Measurements from ENCODE around the gene NKIRAS1. TPM values are rescaled to one million over a fixed set of nuclear protein-coding genes. Genes with fewer than 3 reads are reported as not detected.

NKIRAS1 gene
- total RNA-seq (2012; rRNA removed), result 7.6 and 12.7 TPM in 2 replicates

DNA sequence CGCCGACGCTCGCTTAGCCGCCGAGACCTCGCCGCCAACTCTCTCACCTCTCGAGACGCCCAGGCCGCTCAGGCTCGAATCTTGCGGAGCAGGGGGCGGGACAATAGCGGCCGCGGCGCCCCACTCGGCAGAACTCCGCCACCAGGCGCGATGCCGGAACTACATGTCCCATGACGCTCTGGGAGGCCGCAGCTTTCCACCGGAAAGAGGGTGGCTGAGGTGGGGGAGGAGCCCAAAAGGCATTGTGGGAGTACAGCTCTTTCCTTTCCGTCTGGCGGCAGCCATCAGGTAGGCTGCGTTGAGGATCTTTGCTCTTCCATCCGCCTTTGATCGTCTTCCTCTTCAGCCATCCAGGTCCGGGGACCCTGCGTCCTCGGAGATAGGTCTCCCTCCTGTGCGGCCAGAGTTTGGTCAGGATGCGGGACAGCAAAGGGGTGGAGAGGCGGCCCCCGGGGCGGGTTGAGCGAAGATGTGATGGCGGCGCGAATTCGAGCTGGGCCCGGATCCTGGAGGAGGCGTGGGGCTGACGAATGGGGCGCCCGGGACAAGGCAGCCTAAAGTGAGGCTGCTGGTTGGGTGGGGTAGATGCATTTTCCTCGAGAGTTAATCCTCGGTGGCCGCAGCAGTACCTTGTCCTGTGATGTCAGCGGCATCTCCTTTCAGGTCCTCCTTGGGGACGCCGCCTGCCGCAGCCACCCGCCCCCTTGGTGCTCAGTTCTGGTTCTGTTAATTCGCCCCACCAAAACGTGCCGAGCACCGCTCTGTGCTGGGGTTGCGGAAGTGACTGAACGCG, at the start of gene NKIRAS1, which contains the start of gene RPL15:
NKIRAS1 (minus strand) TSS at position 105 of the 793 bp plus-strand sequence. CDS start 6,086 bp downstream, outside the sequence.
RPL15 (plus strand) TSS at position 247 of the 793 bp plus-strand sequence. CDS start 728 bp downstream, outside the sequence.
- Histone ChIP-seq H3K36me3 (ENCODE audit: insufficient read depth, low read length) (peaks cover 40% of the 10 kb centered on the region), H3K9ac (ENCODE audit: low read depth, low read length) (peak within 1 kb of the TSS; percentile 99), H3K4me3 (ENCODE audit: low read length) (peak within 1 kb of the TSS; percentile 96), H3K4me2 (ENCODE audit: low read length) (peak within 1 kb of the TSS; percentile 90), H3K9me3 (replicated peaks; ENCODE audit: low read length) (no peaks in the 10 kb centered on the region), H3K4me1 (ENCODE audit: control insufficient read depth, insufficient read depth, low read length) (peaks cover 18% of the 10 kb centered on the region), H3K27me3 (ENCODE audit: control insufficient read depth, insufficient read depth, low read length) (no peaks in the 10 kb centered on the region)

- Histone ChIP-seq H3K36me3 (ENCODE audit: insufficient read depth, low read length) (peaks cover 11% of the 10 kb centered on the region), H3K4me2 (ENCODE audit: low read length) (no peak overlapping the region), H3K27me3 (ENCODE audit: control insufficient read depth, insufficient read depth, low read length) (no peaks in the 10 kb centered on the region), H3K4me1 (ENCODE audit: control insufficient read depth, insufficient read depth, low read length) (peaks cover 28% of the 10 kb centered on the region), H3K9me3 (replicated peaks; ENCODE audit: low read length) (no peaks in the 10 kb centered on the region), H3K9ac (ENCODE audit: low read depth, low read length) (no peak overlapping the region), H3K4me3 (ENCODE audit: low read length) (no peak overlapping the region)
Observed at GRCh38 chr3:23966328-23966727, 49.5 kb upstream of the NKIRAS1 start.

DNA sequence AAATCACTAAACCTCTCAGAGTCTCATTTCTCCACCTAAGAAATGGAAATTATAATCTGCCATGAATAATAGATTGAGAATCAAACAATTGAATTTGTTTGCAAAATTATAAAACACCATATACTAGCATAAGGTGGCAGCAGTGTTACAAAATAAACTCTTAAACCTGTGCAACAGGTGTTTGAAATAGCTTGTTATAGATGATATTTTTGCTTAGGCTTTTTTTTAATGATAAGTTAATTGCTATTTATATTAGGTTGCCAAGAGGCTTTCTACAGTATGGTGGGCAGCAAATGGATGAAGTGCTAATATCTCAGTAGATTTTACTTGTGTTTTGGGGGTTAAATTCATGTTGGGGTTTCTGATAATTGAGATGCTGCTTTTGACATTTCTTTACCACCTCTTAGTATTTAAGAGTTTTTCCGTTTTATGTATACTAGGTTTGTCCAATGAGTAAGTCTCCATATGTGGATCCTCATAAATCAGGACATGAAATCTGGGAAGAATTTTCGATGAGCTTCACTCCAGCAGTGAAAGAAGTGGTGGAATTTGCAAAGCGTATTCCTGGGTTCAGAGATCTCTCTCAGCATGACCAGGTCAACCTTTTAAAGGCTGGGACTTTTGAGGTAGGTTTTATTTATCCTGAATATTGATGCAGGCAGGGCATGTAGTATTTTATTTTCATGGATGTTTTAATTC, 47.9 kb upstream of the NKIRAS1 start:
- H3K9ac ChIP-seq (ENCODE audit: low read depth, low read length), result no peak overlapping the region
- H3K4me2 ChIP-seq (ENCODE audit: low read length), result no peak overlapping the region
- H3K4me3 ChIP-seq (ENCODE audit: low read length), result no peak overlapping the region
- peaks cover 11% of the 10 kb centered on the region for H3K36me3 ChIP-seq (ENCODE audit: insufficient read depth, low read length)
- peaks cover 31% of the 10 kb centered on the region for H3K4me1 ChIP-seq (ENCODE audit: control insufficient read depth, insufficient read depth, low read length)
- H3K9me3 ChIP-seq (replicated peaks; ENCODE audit: low read length), result no peaks in the 10 kb centered on the region
- no peaks in the 10 kb centered on the region for H3K27me3 ChIP-seq (ENCODE audit: control insufficient read depth, insufficient read depth, low read length)

GRCh38 chr3:23961913-23962312, 45.1 kb upstream of the NKIRAS1 start:
- Histone ChIP-seq H3K4me3 (ENCODE audit: low read length) (no peak overlapping the region), H3K4me2 (ENCODE audit: low read length) (no peak overlapping the region), H3K9ac (ENCODE audit: low read depth, low read length) (no peak overlapping the region), H3K4me1 (ENCODE audit: control insufficient read depth, insufficient read depth, low read length) (peaks cover 29% of the 10 kb centered on the region), H3K27me3 (ENCODE audit: control insufficient read depth, insufficient read depth, low read length) (no peaks in the 10 kb centered on the region), H3K9me3 (replicated peaks; ENCODE audit: low read length) (no peaks in the 10 kb centered on the region), H3K36me3 (ENCODE audit: insufficient read depth, low read length) (peaks cover 11% of the 10 kb centered on the region)

DNA sequence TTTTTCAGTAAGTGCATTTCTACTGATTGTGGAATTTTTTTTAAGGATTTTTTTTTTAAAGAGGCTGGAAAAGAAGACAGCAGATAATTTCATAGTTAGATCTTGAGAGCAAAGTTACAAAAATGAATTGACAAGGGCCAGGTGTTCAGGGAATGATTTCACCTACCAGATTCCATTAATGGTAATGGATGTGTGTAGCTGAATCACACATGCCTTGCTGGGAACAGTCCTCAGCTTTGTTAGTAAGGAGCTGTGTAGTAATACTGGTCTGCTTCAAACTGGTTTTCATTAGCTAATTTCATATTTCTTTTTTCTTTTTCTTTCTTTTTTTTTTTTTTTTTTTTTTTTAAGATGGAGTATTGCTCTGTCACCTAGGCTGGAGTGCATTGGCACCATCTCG, 44.3 kb upstream of the NKIRAS1 start:
- Histone ChIP-seq H3K27me3 (ENCODE audit: control insufficient read depth, insufficient read depth, low read length) (no peaks in the 10 kb centered on the region), H3K9me3 (replicated peaks; ENCODE audit: low read length) (no peaks in the 10 kb centered on the region), H3K4me3 (ENCODE audit: low read length) (no peak overlapping the region), H3K4me1 (ENCODE audit: control insufficient read depth, insufficient read depth, low read length) (peaks cover 25% of the 10 kb centered on the region), H3K9ac (ENCODE audit: low read depth, low read length) (no peak overlapping the region), H3K36me3 (ENCODE audit: insufficient read depth, low read length) (peaks cover 11% of the 10 kb centered on the region), H3K4me2 (ENCODE audit: low read length) (no peak overlapping the region)

DNA sequence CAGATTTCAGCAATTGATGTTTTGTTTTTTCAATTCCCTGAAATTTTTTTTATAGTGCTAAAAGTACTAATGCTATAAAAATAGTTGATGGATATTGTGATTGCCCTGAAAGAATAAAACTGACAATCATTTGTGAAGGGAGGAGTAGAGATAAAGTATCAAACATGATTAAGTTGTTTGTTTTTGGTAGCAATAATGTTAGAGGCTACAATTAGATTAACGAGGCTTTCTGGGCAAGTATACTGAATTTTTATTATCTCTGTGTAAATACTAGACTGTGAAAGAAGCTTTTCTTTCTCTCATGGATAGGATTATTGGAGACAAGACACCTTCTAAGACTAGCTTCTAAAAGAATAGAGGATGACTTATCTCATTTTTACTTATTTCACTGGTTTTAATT, 43.9 kb upstream of the NKIRAS1 start:
- Histone ChIP-seq H3K4me1 (ENCODE audit: control insufficient read depth, insufficient read depth, low read length) (peaks cover 21% of the 10 kb centered on the region), H3K4me3 (ENCODE audit: low read length) (no peak overlapping the region), H3K4me2 (ENCODE audit: low read length) (no peak overlapping the region), H3K9me3 (replicated peaks; ENCODE audit: low read length) (no peaks in the 10 kb centered on the region), H3K27me3 (ENCODE audit: control insufficient read depth, insufficient read depth, low read length) (no peaks in the 10 kb centered on the region), H3K36me3 (ENCODE audit: insufficient read depth, low read length) (peaks cover 11% of the 10 kb centered on the region), H3K9ac (ENCODE audit: low read depth, low read length) (no peak overlapping the region)

GRCh38 chr3:23959135-23959900, 42.5 kb upstream of the NKIRAS1 start:
- Histone ChIP-seq H3K4me2 (ENCODE audit: low read length) (peak overlapping the region; percentile 41), H3K4me3 (ENCODE audit: low read length) (no peak overlapping the region)

GRCh38 chr3:23956701-23957100, 39.9 kb upstream of the NKIRAS1 start:
- Histone ChIP-seq H3K9ac (ENCODE audit: low read depth, low read length) (no peak overlapping the region), H3K27me3 (ENCODE audit: control insufficient read depth, insufficient read depth, low read length) (no peaks in the 10 kb centered on the region), H3K4me1 (ENCODE audit: control insufficient read depth, insufficient read depth, low read length) (peaks cover 14% of the 10 kb centered on the region), H3K4me2 (ENCODE audit: low read length) (no peak overlapping the region), H3K9me3 (replicated peaks; ENCODE audit: low read length) (no peaks in the 10 kb centered on the region), H3K36me3 (ENCODE audit: insufficient read depth, low read length) (peaks cover under 1% of the 10 kb centered on the region), H3K4me3 (ENCODE audit: low read length) (no peak overlapping the region)

More at GRCh38 chr3:23959135-23959900, 42.5 kb upstream of the NKIRAS1 start:
- H3K27me3 ChIP-seq (ENCODE audit: control insufficient read depth, insufficient read depth, low read length), result no peaks in the 10 kb centered on the region
- peaks cover 21% of the 10 kb centered on the region for H3K4me1 ChIP-seq (ENCODE audit: control insufficient read depth, insufficient read depth, low read length)
- peak overlapping the region; percentile 45 for H3K9ac ChIP-seq (ENCODE audit: low read depth, low read length)
- peaks cover 11% of the 10 kb centered on the region for H3K36me3 ChIP-seq (ENCODE audit: insufficient read depth, low read length)
- no peaks in the 10 kb centered on the region for H3K9me3 ChIP-seq (replicated peaks; ENCODE audit: low read length)

DNA sequence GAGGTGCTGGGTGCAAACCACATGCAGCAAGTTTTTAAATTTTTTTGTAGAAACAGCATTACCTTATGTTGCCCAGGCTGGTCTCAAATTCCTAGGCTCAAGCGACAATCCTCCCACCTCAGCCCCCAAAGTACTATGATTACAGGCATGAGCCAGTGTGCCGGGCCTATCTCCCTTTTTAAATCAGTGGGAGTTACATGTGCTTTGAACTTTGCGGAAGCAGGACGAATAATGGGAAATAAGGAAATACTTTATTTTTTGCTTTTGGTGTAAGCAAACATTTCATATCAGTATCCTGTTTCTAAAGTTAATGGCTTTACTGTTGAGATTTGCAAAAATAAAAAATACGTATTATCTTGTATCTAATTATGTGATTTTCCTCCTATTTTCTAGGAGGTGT, 37.4 kb upstream of the NKIRAS1 start:
- Histone ChIP-seq H3K9ac (ENCODE audit: low read depth, low read length) (no peak overlapping the region), H3K4me3 (ENCODE audit: low read length) (no peak overlapping the region), H3K27me3 (ENCODE audit: control insufficient read depth, insufficient read depth, low read length) (no peaks in the 10 kb centered on the region), H3K4me1 (ENCODE audit: control insufficient read depth, insufficient read depth, low read length) (peaks cover 5% of the 10 kb centered on the region), H3K36me3 (ENCODE audit: insufficient read depth, low read length) (no peaks in the 10 kb centered on the region), H3K9me3 (replicated peaks; ENCODE audit: low read length) (no peaks in the 10 kb centered on the region), H3K4me2 (ENCODE audit: low read length) (no peak overlapping the region)

DNA sequence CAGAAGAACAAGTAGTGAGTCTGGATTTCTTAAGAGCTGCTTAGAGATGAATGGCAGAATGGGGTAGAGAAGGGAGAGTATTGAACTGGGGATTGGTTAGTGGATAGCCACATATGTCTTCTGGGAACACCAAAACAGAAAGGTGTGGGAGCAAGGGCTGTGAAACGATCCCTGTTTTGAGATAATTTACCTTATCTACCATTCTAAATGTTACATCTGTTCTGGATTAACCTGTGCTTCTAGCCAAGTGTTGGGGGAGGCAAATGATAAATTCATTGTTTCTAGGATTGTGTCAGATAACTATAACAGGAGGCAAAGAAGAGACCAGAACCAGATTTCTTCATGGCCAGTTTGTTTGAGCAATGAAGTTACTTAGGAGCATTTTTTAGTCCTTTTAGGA, 36.7 kb upstream of the NKIRAS1 start:
- H3K4me1 ChIP-seq (ENCODE audit: control insufficient read depth, insufficient read depth, low read length), result no peaks in the 10 kb centered on the region
- no peak overlapping the region for H3K9ac ChIP-seq (ENCODE audit: low read depth, low read length)
- no peaks in the 10 kb centered on the region for H3K36me3 ChIP-seq (ENCODE audit: insufficient read depth, low read length)
- H3K4me3 ChIP-seq (ENCODE audit: low read length), result no peak overlapping the region
- no peak overlapping the region for H3K4me2 ChIP-seq (ENCODE audit: low read length)
- H3K9me3 ChIP-seq (replicated peaks; ENCODE audit: low read length), result no peaks in the 10 kb centered on the region
- no peaks in the 10 kb centered on the region for H3K27me3 ChIP-seq (ENCODE audit: control insufficient read depth, insufficient read depth, low read length)

DNA sequence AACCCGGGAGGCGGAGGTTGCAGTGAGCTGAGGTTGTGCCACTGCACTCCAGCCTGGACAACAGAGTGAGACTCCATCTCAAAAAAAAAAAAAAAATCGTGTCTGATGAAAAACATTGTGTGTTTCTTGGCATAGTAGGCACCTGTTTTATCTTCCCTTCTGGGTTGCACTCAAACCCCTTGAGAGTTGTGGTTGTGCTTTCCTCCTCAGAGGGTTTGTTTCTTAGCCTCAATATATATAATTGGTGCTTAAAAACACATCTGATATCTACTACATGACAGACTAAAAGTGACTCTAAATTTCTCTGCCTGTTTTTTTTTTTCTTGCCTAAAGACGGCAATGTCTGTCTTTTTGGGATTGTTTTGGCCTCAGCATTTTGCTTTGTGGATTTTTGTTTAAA, 35.9 kb upstream of the NKIRAS1 start:
- peaks cover 6% of the 10 kb centered on the region for H3K4me1 ChIP-seq (ENCODE audit: control insufficient read depth, insufficient read depth, low read length)
- no peaks in the 10 kb centered on the region for H3K27me3 ChIP-seq (ENCODE audit: control insufficient read depth, insufficient read depth, low read length)
- no peak overlapping the region for H3K4me2 ChIP-seq (ENCODE audit: low read length)
- H3K36me3 ChIP-seq (ENCODE audit: insufficient read depth, low read length), result no peaks in the 10 kb centered on the region
- H3K9me3 ChIP-seq (replicated peaks; ENCODE audit: low read length), result no peaks in the 10 kb centered on the region
- H3K4me3 ChIP-seq (ENCODE audit: low read length), result no peak overlapping the region
- H3K9ac ChIP-seq (ENCODE audit: low read depth, low read length), result no peak overlapping the region
